ENCODE data around the gene SCGN. TPM values are rescaled to one million over a fixed set of nuclear protein-coding genes. Genes with fewer than 3 reads are reported as not detected.

The SCGN gene
- total RNA-seq, 2 experiments from 2014 or later = not detected

GRCh38 chr6:25649611-25650010, 2.4 kb upstream of the SCGN start:
- H3K27ac Mint-ChIP-seq = no peak overlapping the region
- peaks cover 76% of the 10 kb centered on the region for H3K27me3 Mint-ChIP-seq
- ATAC-seq (ENCODE audit: low read depth) = no peak
- no peak overlapping the region for H3K4me3 Mint-ChIP-seq
- POLR2A ChIA-PET = no interaction called here
- no peak for DNase-seq
- no peaks in the 10 kb centered on the region for H3K9me3 Mint-ChIP-seq
- no peaks in the 10 kb centered on the region for H3K36me3 Mint-ChIP-seq
- H3K4me1 Mint-ChIP-seq = no peaks in the 10 kb centered on the region

GRCh38 chr6:25655723-25656122, 3.7 kb downstream of the SCGN start:
- Mint-ChIP-seq H3K36me3 (no peaks in the 10 kb centered on the region), H3K4me3 (no peak overlapping the region), H3K9me3 (no peaks in the 10 kb centered on the region), H3K27me3 (peaks cover 42% of the 10 kb centered on the region), H3K27ac (no peak overlapping the region), H3K4me1 (no peaks in the 10 kb centered on the region)
- ATAC-seq (ENCODE audit: low read depth) (no peak), DNase-seq (no peak)
- POLR2A ChIA-PET = no interaction called here

- no peak overlapping the region for H3K27ac Mint-ChIP-seq
- no peak for ATAC-seq (ENCODE audit: low read depth)
- H3K36me3 Mint-ChIP-seq = no peaks in the 10 kb centered on the region
- POLR2A ChIA-PET = interaction anchor here (0.5 kb wide), 1 partner anchor 60 kb away, joined by 3 read pairs; no protein-coding TSS in a partner anchor
- H3K27me3 Mint-ChIP-seq = peaks cover 29% of the 10 kb centered on the region
- no peak for DNase-seq
- H3K4me1 Mint-ChIP-seq = no peaks in the 10 kb centered on the region
- no peak overlapping the region for H3K4me3 Mint-ChIP-seq
- no peaks in the 10 kb centered on the region for H3K9me3 Mint-ChIP-seq
Measured at GRCh38 chr6:25659633-25660368, 7.8 kb downstream of the SCGN start.

GRCh38 chr6:25660512-25660911, 8.5 kb downstream of the SCGN start:
- Mint-ChIP-seq H3K4me3 (no peak overlapping the region), H3K9me3 (no peaks in the 10 kb centered on the region), H3K27me3 (peaks cover 31% of the 10 kb centered on the region), H3K36me3 (no peaks in the 10 kb centered on the region), H3K4me1 (no peaks in the 10 kb centered on the region), H3K27ac (no peak overlapping the region)
- POLR2A ChIA-PET = interaction anchor here (0.5 kb wide), 1 partner anchor 59 kb away, joined by 3 read pairs; no protein-coding TSS in a partner anchor
- DNase-seq = no peak
- no peak for ATAC-seq (ENCODE audit: low read depth)

GRCh38 chr6:25661129-25661779, 9.2 kb downstream of the SCGN start:
- H3K27ac Mint-ChIP-seq = no peak overlapping the region
- no peaks in the 10 kb centered on the region for H3K4me1 Mint-ChIP-seq
- H3K4me3 Mint-ChIP-seq = no peak overlapping the region
- H3K9me3 Mint-ChIP-seq = no peaks in the 10 kb centered on the region
- peaks cover 31% of the 10 kb centered on the region for H3K27me3 Mint-ChIP-seq
- no peaks in the 10 kb centered on the region for H3K36me3 Mint-ChIP-seq
- DNase-seq = no peak
- ATAC-seq (ENCODE audit: low read depth) = no peak
- POLR2A ChIA-PET = no interaction called here

GRCh38 chr6:25665455-25665854, 13.4 kb downstream of the SCGN start:
- Mint-ChIP-seq H3K27me3 (peaks cover 20% of the 10 kb centered on the region), H3K27ac (no peak overlapping the region), H3K9me3 (no peaks in the 10 kb centered on the region), H3K4me3 (no peak overlapping the region), H3K36me3 (no peaks in the 10 kb centered on the region), H3K4me1 (no peaks in the 10 kb centered on the region)
- no peak for ATAC-seq (ENCODE audit: low read depth)
- no peak for DNase-seq
- POLR2A ChIA-PET = no interaction called here

- POLR2A ChIA-PET = no interaction called here
- DNase-seq (no peak), ATAC-seq (ENCODE audit: low read depth) (no peak)
- H3K27ac Mint-ChIP-seq = no peak overlapping the region
- H3K4me1 Mint-ChIP-seq = no peaks in the 10 kb centered on the region
- no peak overlapping the region for H3K4me3 Mint-ChIP-seq
- H3K9me3 Mint-ChIP-seq = no peaks in the 10 kb centered on the region
- H3K36me3 Mint-ChIP-seq = no peaks in the 10 kb centered on the region
- peaks cover 14% of the 10 kb centered on the region for H3K27me3 Mint-ChIP-seq
Measured at GRCh38 chr6:25669413-25669812, 17.4 kb downstream of the SCGN start.

GRCh38 chr6:25670208-25670607, 18.2 kb downstream of the SCGN start:
- H3K4me1 Mint-ChIP-seq = no peaks in the 10 kb centered on the region
- POLR2A ChIA-PET = no interaction called here
- no peak for DNase-seq
- H3K4me3 Mint-ChIP-seq = no peak overlapping the region
- no peaks in the 10 kb centered on the region for H3K9me3 Mint-ChIP-seq
- H3K27me3 Mint-ChIP-seq = peaks cover 8% of the 10 kb centered on the region
- H3K36me3 Mint-ChIP-seq = no peaks in the 10 kb centered on the region
- H3K27ac Mint-ChIP-seq = no peak overlapping the region
- ATAC-seq (ENCODE audit: low read depth) = no peak

GRCh38 chr6:25670793-25671513, 18.9 kb downstream of the SCGN start:
- Mint-ChIP-seq H3K4me1 (no peaks in the 10 kb centered on the region), H3K27me3 (peaks cover 8% of the 10 kb centered on the region), H3K9me3 (no peaks in the 10 kb centered on the region), H3K4me3 (no peak overlapping the region), H3K36me3 (no peaks in the 10 kb centered on the region), H3K27ac (no peak overlapping the region)
- DNase-seq (no peak), ATAC-seq (ENCODE audit: low read depth) (no peak)
- POLR2A ChIA-PET = no interaction called here

GRCh38 chr6:25671652-25672051, 19.6 kb downstream of the SCGN start:
- ATAC-seq (ENCODE audit: low read depth) = no peak
- POLR2A ChIA-PET = no interaction called here

GRCh38 chr6:25675167-25675566, 23.2 kb downstream of the SCGN start:
- Mint-ChIP-seq H3K9me3 (no peaks in the 10 kb centered on the region), H3K36me3 (no peaks in the 10 kb centered on the region), H3K27me3 (peaks cover 10% of the 10 kb centered on the region), H3K4me1 (no peaks in the 10 kb centered on the region), H3K27ac (no peak overlapping the region), H3K4me3 (no peak overlapping the region)
- no peak for ATAC-seq (ENCODE audit: low read depth)
- DNase-seq = no peak
- POLR2A ChIA-PET = no interaction called here

More at GRCh38 chr6:25671652-25672051, 19.6 kb downstream of the SCGN start:
- Mint-ChIP-seq H3K27ac (no peak overlapping the region), H3K9me3 (no peaks in the 10 kb centered on the region), H3K36me3 (no peaks in the 10 kb centered on the region), H3K27me3 (peaks cover 8% of the 10 kb centered on the region), H3K4me3 (no peak overlapping the region), H3K4me1 (no peaks in the 10 kb centered on the region)
- no peak for DNase-seq

- no peak for ATAC-seq (ENCODE audit: low read depth)
- POLR2A ChIA-PET = no interaction called here
- Mint-ChIP-seq H3K36me3 (no peaks in the 10 kb centered on the region), H3K4me1 (no peaks in the 10 kb centered on the region), H3K27me3 (peaks cover 12% of the 10 kb centered on the region), H3K9me3 (no peaks in the 10 kb centered on the region), H3K27ac (no peak overlapping the region), H3K4me3 (no peak overlapping the region)
- DNase-seq = no peak
Measured at GRCh38 chr6:25676775-25677174, 24.8 kb downstream of the SCGN start.

GRCh38 chr6:25681848-25682247, 29.8 kb downstream of the SCGN start:
- DNase-seq (no peak), ATAC-seq (ENCODE audit: low read depth) (no peak)
- no peaks in the 10 kb centered on the region for H3K36me3 Mint-ChIP-seq
- no peak overlapping the region for H3K27ac Mint-ChIP-seq
- POLR2A ChIA-PET = no interaction called here
- no peak overlapping the region for H3K4me3 Mint-ChIP-seq
- H3K9me3 Mint-ChIP-seq = no peaks in the 10 kb centered on the region
- no peaks in the 10 kb centered on the region for H3K4me1 Mint-ChIP-seq
- H3K27me3 Mint-ChIP-seq = peaks cover 6% of the 10 kb centered on the region

GRCh38 chr6:25682324-25682723, 30.3 kb downstream of the SCGN start:
- Mint-ChIP-seq H3K4me3 (no peak overlapping the region), H3K27me3 (peaks cover 6% of the 10 kb centered on the region), H3K36me3 (no peaks in the 10 kb centered on the region), H3K9me3 (no peaks in the 10 kb centered on the region), H3K4me1 (no peaks in the 10 kb centered on the region), H3K27ac (no peak overlapping the region)
- DNase-seq (no peak), ATAC-seq (ENCODE audit: low read depth) (no peak)
- POLR2A ChIA-PET = no interaction called here
